ENCODE results near the gene PLB1. TPM values are rescaled to one million over a fixed set of nuclear protein-coding genes. Genes with fewer than 3 reads are reported as not detected.

Gene PLB1
- total and polyA plus RNA-seq, 12 donors: 1.0 to 51.1 (median 8.3) TPM

DNA sequence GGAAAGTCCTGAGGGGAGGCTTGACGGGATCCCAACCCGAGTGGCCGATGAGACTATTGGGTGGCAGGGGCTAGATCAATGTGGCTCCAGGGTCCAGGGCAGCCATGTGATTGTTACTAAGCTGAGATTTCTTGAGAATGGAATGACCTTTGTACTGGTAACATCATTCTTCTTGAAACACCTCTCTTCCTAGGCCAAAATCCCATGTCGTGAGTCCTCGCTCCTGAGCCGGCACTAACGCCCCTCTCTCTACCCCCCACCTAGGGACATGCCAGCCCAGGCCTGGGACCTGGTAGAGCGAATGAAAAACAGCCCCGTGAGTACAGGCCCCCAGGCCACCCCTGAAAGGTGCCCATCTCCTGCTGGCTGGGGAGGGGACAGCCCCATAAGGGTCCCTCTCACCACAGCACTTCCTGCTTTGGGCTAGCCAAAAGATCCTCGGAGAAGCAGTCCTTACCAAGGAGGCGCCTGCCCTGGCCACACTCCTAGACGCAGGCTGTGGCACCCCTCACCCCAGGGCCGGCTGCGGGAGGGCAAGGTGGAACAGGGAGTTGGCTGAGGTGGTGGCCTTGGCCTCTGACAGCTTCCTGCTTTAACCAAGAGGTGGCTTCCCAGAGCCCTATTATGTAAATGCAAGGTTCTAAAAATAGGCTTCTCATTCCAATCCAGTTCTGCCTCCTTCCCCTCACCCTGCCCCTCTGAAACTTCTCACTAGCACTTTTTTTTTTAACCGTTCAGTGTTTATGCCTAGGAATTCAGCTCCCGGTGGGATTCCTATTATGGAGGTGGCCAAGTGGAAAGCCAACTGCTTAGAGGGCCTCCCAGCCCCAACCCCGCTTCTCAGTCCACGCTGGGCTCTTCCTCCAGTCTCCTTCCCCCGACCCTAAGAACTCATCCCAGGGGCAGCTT lies 129.2 kb downstream of the PLB1 start:
- Histone ChIP-seq H3K27ac (peak overlapping the region in 4 of 5 donors; percentile 43 to 89 (median 79)), H3K27me3 (no peaks in the 10 kb centered on the region), H3K9me3 (replicated peaks in 1 of 3) (no peaks in the 10 kb centered on the region), H3K36me3 (replicated peaks in 1 of 2) (no peaks in the 10 kb centered on the region), H3K4me3 (no peak overlapping the region), H3K4me1 (replicated peaks in 1 of 2) (peaks cover 10 to 40% of the 10 kb centered on the region in 2 donors)
- 58 to 75% (median 61%) methylated on average over 15 to 19 of the region's 19 CpGs for WGBS, 4 donors
- no peak for TF ChIP-seq POLR2A (IDR thresholded peaks at IDR 0.05)
- TF ChIP-seq, protein P1, sequence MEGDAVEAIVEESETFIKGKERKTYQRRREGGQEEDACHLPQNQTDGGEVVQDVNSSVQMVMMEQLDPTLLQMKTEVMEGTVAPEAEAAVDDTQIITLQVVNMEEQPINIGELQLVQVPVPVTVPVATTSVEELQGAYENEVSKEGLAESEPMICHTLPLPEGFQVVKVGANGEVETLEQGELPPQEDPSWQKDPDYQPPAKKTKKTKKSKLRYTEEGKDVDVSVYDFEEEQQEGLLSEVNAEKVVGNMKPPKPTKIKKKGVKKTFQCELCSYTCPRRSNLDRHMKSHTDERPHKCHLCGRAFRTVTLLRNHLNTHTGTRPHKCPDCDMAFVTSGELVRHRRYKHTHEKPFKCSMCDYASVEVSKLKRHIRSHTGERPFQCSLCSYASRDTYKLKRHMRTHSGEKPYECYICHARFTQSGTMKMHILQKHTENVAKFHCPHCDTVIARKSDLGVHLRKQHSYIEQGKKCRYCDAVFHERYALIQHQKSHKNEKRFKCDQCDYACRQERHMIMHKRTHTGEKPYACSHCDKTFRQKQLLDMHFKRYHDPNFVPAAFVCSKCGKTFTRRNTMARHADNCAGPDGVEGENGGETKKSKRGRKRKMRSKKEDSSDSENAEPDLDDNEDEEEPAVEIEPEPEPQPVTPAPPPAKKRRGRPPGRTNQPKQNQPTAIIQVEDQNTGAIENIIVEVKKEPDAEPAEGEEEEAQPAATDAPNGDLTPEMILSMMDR (IDR thresholded peaks at IDR 0.05): no peak
- peak in 6 of 7 donors; percentile 37 to 77 (median 58) for DNase-seq
- intact Hi-C loops (cut with DNase I): no loop called here

DNA sequence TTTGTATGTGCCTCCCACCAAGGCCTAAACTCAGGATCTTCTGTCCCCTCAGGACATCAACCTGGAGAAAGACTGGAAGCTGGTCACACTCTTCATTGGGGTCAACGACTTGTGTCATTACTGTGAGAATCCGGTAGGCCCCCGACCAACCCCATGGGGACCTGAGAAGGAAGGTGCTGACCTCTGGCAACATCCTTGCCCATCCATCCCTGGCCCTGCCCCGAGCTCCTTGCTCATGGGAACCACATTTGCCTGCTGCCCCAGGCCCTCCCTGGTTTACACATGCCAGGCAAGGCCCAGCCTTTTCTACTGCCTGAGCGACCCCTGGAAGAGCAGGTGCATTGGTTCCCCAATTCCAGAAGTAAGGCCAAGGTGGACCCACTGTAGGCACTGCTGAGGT lies 130.5 kb downstream of the PLB1 start:
- no peak for DNase-seq
- H3K4me1 ChIP-seq (replicated peaks in 1 of 2): peaks cover 5 to 31% of the 10 kb centered on the region in 2 donors
- intact Hi-C loops (cut with DNase I): no loop called here
- H3K9me3 ChIP-seq (replicated peaks in 1 of 3): no peaks in the 10 kb centered on the region
- 82 to 93% (median 88%) methylated on average over 3 to 5 of the region's 5 CpGs for WGBS, 4 donors
- no peak for TF ChIP-seq POLR2A (IDR thresholded peaks at IDR 0.05)
- TF ChIP-seq, protein P1 (IDR thresholded peaks at IDR 0.05): no peak
- no peaks in the 10 kb centered on the region for H3K36me3 ChIP-seq (replicated peaks in 1 of 2)
- H3K4me3 ChIP-seq: no peak overlapping the region
- peak overlapping the region; percentile 24 to 89 (median 64) for H3K27ac ChIP-seq
- H3K27me3 ChIP-seq: no peaks in the 10 kb centered on the region

DNA sequence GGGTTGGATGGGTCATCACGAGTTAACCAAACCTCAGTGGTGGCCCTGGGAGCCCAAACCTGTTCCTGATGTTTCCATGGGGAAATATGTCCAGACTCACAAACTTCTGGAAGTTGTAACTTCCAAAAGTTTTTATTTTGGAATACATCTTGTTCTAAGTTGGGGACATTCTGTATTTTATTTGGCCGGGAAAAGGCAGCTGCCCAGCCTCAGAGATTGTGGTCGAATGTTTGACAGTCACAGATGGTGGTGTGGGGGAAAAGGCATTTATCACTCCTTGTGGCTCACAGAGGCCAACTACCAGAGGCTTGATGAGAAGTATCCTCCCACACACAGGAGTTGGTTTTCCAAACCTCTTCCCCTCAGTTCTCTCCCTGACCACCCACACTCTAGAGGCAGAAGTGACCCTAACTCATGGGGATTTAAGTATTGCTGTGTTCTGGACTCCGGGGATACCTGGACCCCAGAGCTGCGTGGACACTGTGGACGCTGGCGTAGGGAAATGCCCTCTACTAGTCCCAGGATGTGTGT lies 131.1 kb downstream of the PLB1 start:
- Histone ChIP-seq H3K9me3 (replicated peaks in 1 of 3) (no peaks in the 10 kb centered on the region), H3K4me1 (replicated peaks in 1 of 2) (peaks cover 5 to 25% of the 10 kb centered on the region in 2 donors), H3K36me3 (replicated peaks in 1 of 2) (no peaks in the 10 kb centered on the region), H3K27ac (peak overlapping the region in 4 of 5 donors; percentile 24 to 89 (median 74)), H3K4me3 (no peak overlapping the region), H3K27me3 (no peaks in the 10 kb centered on the region)
- TF ChIP-seq, protein P1 (IDR thresholded peaks at IDR 0.05): no peak
- TF ChIP-seq POLR2A (IDR thresholded peaks at IDR 0.05): no peak
- peak in 3 of 7 donors; percentile 19 to 75 (median 47) for DNase-seq
- WGBS, 4 donors: 73 to 83% (median 77%) methylated on average over 3 to 7 of the region's 7 CpGs
- intact Hi-C loops (cut with DNase I): no loop called here

DNA sequence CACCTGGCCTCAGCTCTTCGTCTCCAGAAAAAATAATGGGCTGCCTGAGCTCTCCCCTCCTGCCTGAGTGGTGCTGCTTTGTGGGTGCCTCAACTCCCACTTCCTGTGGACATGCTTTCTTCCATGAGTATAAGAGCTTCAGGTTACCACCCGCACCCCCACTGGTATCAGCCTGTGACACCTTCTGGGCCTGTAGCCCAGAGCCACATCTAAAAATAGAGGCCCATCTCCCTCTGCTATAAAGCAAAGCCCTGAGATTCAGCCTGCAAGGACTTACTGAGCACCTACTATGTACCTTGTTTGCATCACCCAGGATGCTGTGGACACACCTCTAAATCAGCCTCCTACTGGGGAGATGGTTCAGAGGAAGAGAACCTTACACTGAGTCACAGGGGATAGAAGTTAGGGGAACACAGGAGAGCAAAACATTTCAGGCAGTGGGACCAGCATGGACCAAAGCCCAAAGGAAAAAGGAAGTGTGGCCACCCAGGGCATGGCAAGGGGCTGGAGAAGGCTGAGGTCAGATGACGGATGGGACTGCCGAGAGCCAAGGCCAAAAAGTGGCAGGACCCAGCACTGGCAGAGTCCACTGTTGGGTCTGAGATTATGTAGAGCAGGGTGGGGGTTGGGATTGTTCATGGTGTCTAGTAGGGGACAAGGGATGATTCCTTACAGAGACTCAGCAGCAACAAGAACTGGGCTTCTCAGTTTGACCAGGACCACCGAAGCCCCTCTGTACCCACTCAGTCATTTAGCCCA lies 132.0 kb downstream of the PLB1 start:
- no peaks in the 10 kb centered on the region for H3K36me3 ChIP-seq (replicated peaks in 1 of 2)
- no peaks in the 10 kb centered on the region for H3K27me3 ChIP-seq
- peak overlapping the region in 3 of 5 donors; percentile 44 to 89 (median 84) for H3K27ac ChIP-seq
- peak in 1 of 7 donors; percentile 13 for DNase-seq
- no peak overlapping the region for H3K4me3 ChIP-seq
- intact Hi-C loops (cut with DNase I): no loop called here
- H3K9me3 ChIP-seq (replicated peaks in 1 of 3): no peaks in the 10 kb centered on the region
- TF ChIP-seq, protein P1 (IDR thresholded peaks at IDR 0.05): no peak
- TF ChIP-seq POLR2A (IDR thresholded peaks at IDR 0.05): no peak
- peaks cover 5 to 21% of the 10 kb centered on the region in 2 donors for H3K4me1 ChIP-seq (replicated peaks in 1 of 2)
- 54 to 82% (median 63%) methylated on average over 4 to 5 of the region's 5 CpGs for WGBS, 4 donors

Data from adrenal gland (tissue), 12 donors.